ENCODE measurements around the gene ATOSA. TPM values are rescaled to one million over a fixed set of nuclear protein-coding genes. Genes with fewer than 3 reads are reported as not detected.

ATOSA gene
- polyA plus RNA-seq, 1 experiment: 23.9 TPM

- no peaks in the 10 kb centered on the region for H3K9me3 ChIP-seq (ENCODE audit: control insufficient read depth, insufficient read depth, low read length)
- peak overlapping the region; percentile 71 for H3K27ac ChIP-seq (ENCODE audit: low read depth, low read length)
- ChIA-PET CTCF (no interaction called here), POLR2A (interaction anchor here (1.6 kb wide), 1 partner anchor 9 kb away, joined by 7 read pairs; no protein-coding TSS in a partner anchor)
- DNase-seq (ENCODE audit: low read depth, low spot score): peak; percentile 27
- H3K27me3 ChIP-seq (ENCODE audit: control insufficient read depth, insufficient read depth, low read length): no peaks in the 10 kb centered on the region
- TF ChIP-seq CTCF (IDR thresholded peaks at IDR 0.05; ENCODE audit: low read depth, low read length): no peak
- no peak overlapping the region for H3K4me3 ChIP-seq (ENCODE audit: low read depth, low read length)
Measured at GRCh38 chr15:52642386-52643361, 36.5 kb downstream of the ATOSA start.

DNA sequence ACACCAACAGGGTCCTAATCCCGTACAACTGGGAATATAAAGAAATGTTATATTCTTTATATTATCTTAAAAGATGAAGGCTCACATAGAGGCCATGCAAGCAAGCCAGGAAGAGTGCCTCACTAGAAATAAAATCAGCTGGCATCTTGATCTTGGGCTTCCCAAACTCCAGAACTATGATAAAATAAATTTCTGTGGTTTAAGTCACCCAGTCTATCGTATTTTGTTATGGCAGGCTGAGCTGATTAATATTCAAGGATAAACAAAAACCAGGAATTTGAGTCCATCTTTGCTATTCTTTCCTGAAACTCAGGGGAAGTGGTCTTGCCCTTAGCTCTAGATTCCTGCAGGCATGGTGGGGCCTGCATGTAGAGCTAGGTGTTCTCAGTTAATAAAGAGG lies 42.7 kb downstream of the ATOSA start:
- peak; percentile 41 for DNase-seq (ENCODE audit: low read depth, low spot score)
- CTCF ChIA-PET: no interaction called here
- POLR2A ChIA-PET: interaction anchor here (0.6 to 0.7 kb wide), 2 partner anchors 15 to 44 kb away, joined by 3 to 10 read pairs; no protein-coding TSS in a partner anchor
- no peak overlapping the region for H3K4me3 ChIP-seq (ENCODE audit: low read depth, low read length)
- no peaks in the 10 kb centered on the region for H3K9me3 ChIP-seq (ENCODE audit: control insufficient read depth, insufficient read depth, low read length)
- H3K27ac ChIP-seq (ENCODE audit: low read depth, low read length): no peak overlapping the region
- no peaks in the 10 kb centered on the region for H3K27me3 ChIP-seq (ENCODE audit: control insufficient read depth, insufficient read depth, low read length)
- TF ChIP-seq CTCF (IDR thresholded peaks at IDR 0.05; ENCODE audit: low read depth, low read length): no peak

GRCh38 chr15:52635908-52636307 lies 43.3 kb downstream of the ATOSA start:
- ChIA-PET POLR2A (no interaction called here), CTCF (interaction anchor here (0.6 kb wide), 1 partner anchor 42 kb away, joined by 3 read pairs; no protein-coding TSS in a partner anchor)
- H3K27me3 ChIP-seq (ENCODE audit: control insufficient read depth, insufficient read depth, low read length): no peaks in the 10 kb centered on the region
- TF ChIP-seq CTCF (IDR thresholded peaks at IDR 0.05; ENCODE audit: low read depth, low read length): no peak
- H3K9me3 ChIP-seq (ENCODE audit: control insufficient read depth, insufficient read depth, low read length): no peaks in the 10 kb centered on the region
- no peak overlapping the region for H3K27ac ChIP-seq (ENCODE audit: low read depth, low read length)
- H3K4me3 ChIP-seq (ENCODE audit: low read depth, low read length): no peak overlapping the region
- DNase-seq (ENCODE audit: low read depth, low spot score): no peak

Other genes starting within 250 kb of the ATOSA start
- gene MYO5A, start 150.5 kb downstream of the ATOSA start, polyA plus RNA-seq (2011; rRNA removed): 31.4 and 37.2 TPM in 2 replicates
- gene ARPP19, start 110.4 kb downstream of the ATOSA start, polyA plus RNA-seq (2011; rRNA removed): 62.8 and 86.3 TPM in 2 replicates
- gene ONECUT1, start 110.9 kb upstream of the ATOSA start, polyA plus RNA-seq (2011; rRNA removed): not detected in 2 replicates